Stimulated activated CD4-positive, alpha-beta T cell treated with anti-CD3 and anti-CD28 coated beads, Interleukin-15, amount 100 ng/mL, for 1 hour (primary cell): ENCODE measurements around the gene DISP2.
A peak's percentile ranks its signal among the peaks of the same experiment; 100 is the strongest.

ENCODE experiments used
- DNase-seq, 2 donors: peaks; one replicate each; pipeline ENCODE4 v3.0.0-alpha.2; 2020; ENCODE audit warnings: low read depth in 1 of 2, low spot score in 1 of 2

DISP2 gene

GRCh38 chr15:40340740-40341400 is 17.1 kb upstream of the DISP2 start, which contains the start of gene CCDC9B:
TSS of gene CCDC9B (minus strand) at chr15:40340939. CDS start at chr15:40340819, 120 bp downstream.
- no peak for DNase-seq

GRCh38 chr15:40342416-40343320 is 15.4 kb upstream of the DISP2 start:
- no peak for DNase-seq

- DNase-seq = no peak
These were observed 14.5 kb upstream of the DISP2 start for GRCh38 chr15:40343512-40343911.

GRCh38 chr15:40344217-40344616 is 13.8 kb upstream of the DISP2 start:
- DNase-seq = no peak

GRCh38 chr15:40344631-40345120 is 13.3 kb upstream of the DISP2 start:
- peak; percentile 40 to 49 for DNase-seq

- no peak for DNase-seq
These were observed 12.7 kb upstream of the DISP2 start for GRCh38 chr15:40345225-40345866.

GRCh38 chr15:40345867-40346578 is 12.0 kb upstream of the DISP2 start:
- no peak for DNase-seq

- no peak for DNase-seq
These were observed 11.2 kb upstream of the DISP2 start for GRCh38 chr15:40346579-40347558.

- no peak for DNase-seq
These were observed 10.2 kb upstream of the DISP2 start for GRCh38 chr15:40347559-40348473.

GRCh38 chr15:40348474-40348870 is 9.5 kb upstream of the DISP2 start:
- DNase-seq = no peak

GRCh38 chr15:40349163-40349562 is 8.9 kb upstream of the DISP2 start:
- DNase-seq = no peak

- DNase-seq = no peak
These were observed 5.6 kb upstream of the DISP2 start for GRCh38 chr15:40352281-40352901.

- DNase-seq = no peak
These were observed 4.3 kb upstream of the DISP2 start for GRCh38 chr15:40353697-40354096.

GRCh38 chr15:40354408-40355171 is 3.4 kb upstream of the DISP2 start:
- no peak for DNase-seq

- DNase-seq = no peak
These were observed 1.9 kb upstream of the DISP2 start for GRCh38 chr15:40355976-40356585.

GRCh38 chr15:40357246-40357645 is 773 bp upstream of the DISP2 start:
- no peak for DNase-seq
